ENCODE measurements around the gene MYOCD.
A peak's percentile ranks its signal among the peaks of the same experiment; 100 is the strongest.

Gene MYOCD

GRCh38 chr17:12665263-12666210, at the start of gene MYOCD (continued):
- TF ChIP-seq ZNF280C (tag by site-specific recombination; IDR thresholded peaks at IDR 0.05) = no peak
- TF ChIP-seq ZNF148 (tag by site-specific recombination; IDR thresholded peaks at IDR 0.05; ENCODE audit: borderline replicate concordance) = no peak
- TF ChIP-seq ZNF449 (tag by site-specific recombination; IDR thresholded peaks at IDR 0.05) = no peak
- no peak for TF ChIP-seq ZNF302 (tag by site-specific recombination; IDR thresholded peaks at IDR 0.05; ENCODE audit: low read depth)
- TF ChIP-seq KLF7 (tag by site-specific recombination; IDR thresholded peaks at IDR 0.05; ENCODE audit: borderline replicate concordance) = no peak
- no peak for TF ChIP-seq ZNF510 (tag by site-specific recombination; IDR thresholded peaks at IDR 0.05; ENCODE audit: insufficient replicate concordance)
- TF ChIP-seq ZNF398 (tag by site-specific recombination; IDR thresholded peaks at IDR 0.05) = no peak
- no peak for TF ChIP-seq HOXA7 (CRISPR knock-in tag; IDR thresholded peaks at IDR 0.05; ENCODE audit: borderline replicate concordance)
- no peak for TF ChIP-seq ZNF776 (tag by site-specific recombination; IDR thresholded peaks at IDR 0.05; ENCODE audit: borderline replicate concordance)
- peak; percentile 92 for TF ChIP-seq SCRT2 (tag by site-specific recombination; IDR thresholded peaks at IDR 0.05)
- TF ChIP-seq REST (tag by site-specific recombination; IDR thresholded peaks at IDR 0.05) = no peak
- TF ChIP-seq ZBTB1 (tag by site-specific recombination; IDR thresholded peaks at IDR 0.05) = no peak
- no peak for TF ChIP-seq ZSCAN5A (tag by site-specific recombination; IDR thresholded peaks at IDR 0.05)
- TF ChIP-seq ZNF274 (IDR thresholded peaks at IDR 0.05; ENCODE audit: low read length) = no peak
- no peak for TF ChIP-seq ZNF274 (tag by site-specific recombination; IDR thresholded peaks at IDR 0.05; ENCODE audit: borderline replicate concordance)
- peak; percentile 91 for TF ChIP-seq ZNF692 (tag by site-specific recombination; IDR thresholded peaks at IDR 0.05)
- TF ChIP-seq SP2 (tag by site-specific recombination; IDR thresholded peaks at IDR 0.05) = peak; percentile 85
- TF ChIP-seq ZNF529 (tag by site-specific recombination; IDR thresholded peaks at IDR 0.05; ENCODE audit: insufficient replicate concordance) = no peak
- peak; percentile 80 for TF ChIP-seq ZBTB26 (tag by site-specific recombination; optimal IDR thresholded peaks at IDR 0.05)
- peak; percentile 73 for TF ChIP-seq ZIC2 (tag by site-specific recombination; IDR thresholded peaks at IDR 0.05)
